OCI-LY1 (cell line): Measurements from ENCODE around the gene FAIM2.

ENCODE experiments used
- EZH2 ChIP-seq: fragments of 200-600 bp; sonication (generic), shearing (Covaris generic); IDR thresholded peaks from 2 replicates; pipeline ENCODE4 v1.8.0; 2017; ENCODE audit warnings: borderline replicate concordance, mixed run types, mild to moderate bottlenecking, antibody characterized with exemption, low read length, moderate library complexity, mixed read lengths
- TF ChIP-seq, protein P1 (sequence below): fragments of 200-600 bp; sonication (generic), shearing (Covaris generic); IDR thresholded peaks from 2 replicates; pipeline ENCODE4 v1.5.1; 2017; ENCODE audit warnings: mild to moderate bottlenecking, antibody characterized with exemption, low read length, moderate library complexity, mixed read lengths

DNA sequence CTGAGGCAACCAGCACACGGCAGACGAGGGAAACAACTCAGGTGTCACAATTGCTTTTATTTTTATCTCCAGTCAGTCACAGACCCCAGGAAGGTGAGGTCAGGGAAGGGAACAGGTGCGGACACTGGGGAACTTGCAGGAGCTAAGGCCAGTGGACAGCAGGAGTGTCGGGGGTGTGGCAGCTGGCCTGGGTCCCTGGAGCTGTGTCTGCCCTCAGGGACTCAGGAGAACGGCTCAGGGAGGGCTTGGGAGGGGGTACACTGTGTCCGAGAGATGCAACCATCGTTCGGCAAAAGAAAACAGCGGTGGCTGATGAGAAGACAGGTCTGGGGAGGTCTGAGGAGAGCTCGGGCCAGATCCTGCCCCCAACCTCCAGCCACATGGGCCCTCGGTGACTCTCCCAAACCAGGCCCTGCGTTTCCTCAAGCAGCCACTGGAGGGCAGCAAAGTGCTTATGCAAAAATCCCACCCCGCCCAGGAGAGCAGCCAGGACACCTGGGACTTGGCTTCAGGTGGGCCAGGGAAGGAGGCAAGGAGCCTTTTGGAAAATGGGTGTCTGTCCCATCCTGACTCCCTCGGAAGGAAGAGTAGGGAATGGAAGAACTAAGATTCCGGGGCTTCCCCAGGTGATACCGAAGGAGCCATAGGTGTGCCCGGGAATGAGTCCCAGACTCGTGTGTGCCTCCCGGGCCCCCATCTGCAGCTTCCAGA lies 36.7 kb downstream of the FAIM2 start:
- TF ChIP-seq EZH2 = no peak
- TF ChIP-seq, protein P1, sequence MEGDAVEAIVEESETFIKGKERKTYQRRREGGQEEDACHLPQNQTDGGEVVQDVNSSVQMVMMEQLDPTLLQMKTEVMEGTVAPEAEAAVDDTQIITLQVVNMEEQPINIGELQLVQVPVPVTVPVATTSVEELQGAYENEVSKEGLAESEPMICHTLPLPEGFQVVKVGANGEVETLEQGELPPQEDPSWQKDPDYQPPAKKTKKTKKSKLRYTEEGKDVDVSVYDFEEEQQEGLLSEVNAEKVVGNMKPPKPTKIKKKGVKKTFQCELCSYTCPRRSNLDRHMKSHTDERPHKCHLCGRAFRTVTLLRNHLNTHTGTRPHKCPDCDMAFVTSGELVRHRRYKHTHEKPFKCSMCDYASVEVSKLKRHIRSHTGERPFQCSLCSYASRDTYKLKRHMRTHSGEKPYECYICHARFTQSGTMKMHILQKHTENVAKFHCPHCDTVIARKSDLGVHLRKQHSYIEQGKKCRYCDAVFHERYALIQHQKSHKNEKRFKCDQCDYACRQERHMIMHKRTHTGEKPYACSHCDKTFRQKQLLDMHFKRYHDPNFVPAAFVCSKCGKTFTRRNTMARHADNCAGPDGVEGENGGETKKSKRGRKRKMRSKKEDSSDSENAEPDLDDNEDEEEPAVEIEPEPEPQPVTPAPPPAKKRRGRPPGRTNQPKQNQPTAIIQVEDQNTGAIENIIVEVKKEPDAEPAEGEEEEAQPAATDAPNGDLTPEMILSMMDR = peak; percentile 92
